ENCODE results near the gene RILPL1.
"Not testable (repeated sequence)": the region's sequence is repeated elsewhere in the genome, so short reads cannot be mapped to it uniquely, and the experiment has no call there.

The RILPL1 gene

GRCh38 chr12:123528858-123529257, 4.7 kb downstream of the RILPL1 start:
- no peak for DNase-seq

- DNase-seq: no peak
These were observed 6.9 kb downstream of the RILPL1 start for GRCh38 chr12:123526542-123527080.

GRCh38 chr12:123524378-123524777, 9.1 kb downstream of the RILPL1 start:
- no peak for DNase-seq

GRCh38 chr12:123523518-123523917, 10.0 kb downstream of the RILPL1 start:
- no peak for DNase-seq

GRCh38 chr12:123522164-123522563, 11.4 kb downstream of the RILPL1 start:
- no peak for DNase-seq

- no peak for DNase-seq
These were observed 12.7 kb downstream of the RILPL1 start for GRCh38 chr12:123520567-123521474.

- DNase-seq: no peak
These were observed 14.1 kb downstream of the RILPL1 start for GRCh38 chr12:123519141-123520001.

GRCh38 chr12:123516216-123516780, 17.2 kb downstream of the RILPL1 start:
- DNase-seq: no peak

GRCh38 chr12:123514582-123515221, 18.8 kb downstream of the RILPL1 start:
- not testable (repeated sequence) for DNase-seq

GRCh38 chr12:123513805-123514204, 19.7 kb downstream of the RILPL1 start:
- no peak for DNase-seq

- no peak for DNase-seq
These were observed 20.5 kb downstream of the RILPL1 start for GRCh38 chr12:123512838-123513665.

- no peak for DNase-seq
These were observed 26.7 kb downstream of the RILPL1 start for GRCh38 chr12:123506843-123507236.

GRCh38 chr12:123506059-123506842, 27.3 kb downstream of the RILPL1 start:
- DNase-seq: no peak

- no peak for DNase-seq
These were observed 31.3 kb downstream of the RILPL1 start for GRCh38 chr12:123502163-123502704.

- DNase-seq: no peak
These were observed 34.2 kb downstream of the RILPL1 start for GRCh38 chr12:123499332-123499731.

- DNase-seq: no peak
These were observed 35.2 kb downstream of the RILPL1 start for GRCh38 chr12:123498126-123498825.

- DNase-seq: no peak
These were observed 36.5 kb downstream of the RILPL1 start for GRCh38 chr12:123497065-123497464.

GRCh38 chr12:123494124-123494851, 39.2 kb downstream of the RILPL1 start:
- no peak for DNase-seq
